A549 (cell line): Measurements from ENCODE around the gene PAM16.

Experiments used
- CEBPB ChIP-seq, 2 experiments: fragments of >200 bp in 1 of 2; sonication (Bioruptor Twin) in 1 of 2; formaldehyde crosslinking in 1 of 2; IDR thresholded peaks; 2 replicates each; pipeline ENCODE4 v1.6.1; 2012 to 2016
- CHD4 ChIP-seq: fragments of 200-600 bp; sonication (generic); IDR thresholded peaks from 2 replicates; pipeline ENCODE4 v1.6.1; 2016; ENCODE audit warnings: antibody characterized with exemption, mild to moderate bottlenecking, borderline replicate concordance
- CTCF ChIP-seq: fragments of >200 bp; sonication (Bioruptor Twin); formaldehyde crosslinking; IDR thresholded peaks from 3 replicates; pipeline ENCODE4 v1.5.1; 2016
- EP300 ChIP-seq, 2 experiments: fragments of >200 bp; sonication (Bioruptor Twin); formaldehyde crosslinking; IDR thresholded peaks; 2 replicates in 1 of 2; 3 replicates in 1 of 2; pipeline ENCODE4 v1.6.1; 2016 to 2017
- NPAS2 ChIP-seq: fragments of 250-450 bp; sonication (Bioruptor Pico); IDR thresholded peaks from 2 replicates; pipeline ENCODE4 v1.8.0; 2022; ENCODE audit warnings: mild to moderate bottlenecking, moderate library complexity, borderline replicate concordance
- POLR2A ChIP-seq: IDR thresholded peaks from 2 replicates; pipeline ENCODE4 v1.6.1; 2012; ENCODE audit warnings: mild to moderate bottlenecking, low read length
- POLR2AphosphoS2 ChIP-seq: conservative IDR thresholded peaks from 2 replicates; pipeline ENCODE4 v1.6.1; 2012; ENCODE audit warnings: low read length, improper control_type of control experiment, inconsistent platforms
- RAD21 ChIP-seq, 2 experiments: fragments of >200 bp in 1 of 2; sonication (Bioruptor Twin) in 1 of 2; formaldehyde crosslinking in 1 of 2; IDR thresholded peaks in 1 of 2; conservative IDR thresholded peaks in 1 of 2; 2 replicates in 1 of 2; 3 replicates in 1 of 2; pipeline ENCODE4 v1.6.1; 2012 to 2018; ENCODE audit warnings: inconsistent platforms in 1 of 2
- USF2 ChIP-seq: fragments of 450-650 bp; IDR thresholded peaks from 2 replicates; pipeline ENCODE4 v1.6.1; 2014; ENCODE audit warnings: antibody characterized with exemption

GRCh38 chr16:4392382-4393239, 41.5 kb upstream of the PAM16 start:
- TF ChIP-seq CTCF, result no peak
- TF ChIP-seq POLR2A, result no peak
- TF ChIP-seq RAD21 (conservative IDR thresholded peaks at IDR 0.05 in 1 of 2, IDR thresholded peaks at IDR 0.05 in 1 of 2), result no peak
- no peak for TF ChIP-seq POLR2AphosphoS2
- no peak for TF ChIP-seq CEBPB (IDR thresholded peaks at IDR 0.05)
- TF ChIP-seq EP300 (IDR thresholded peaks at IDR 0.05), result no peak
- no peak for TF ChIP-seq CHD4
- TF ChIP-seq USF2, result no peak
- TF ChIP-seq NPAS2 (CRISPR knock-in tag), result no peak
